Measurements from ENCODE around the gene ADAMTS1.
"Not testable (repeated sequence)": the region's sequence is repeated elsewhere in the genome, so short reads cannot be mapped to it uniquely, and the experiment has no call there.

The ADAMTS1 gene

DNA sequence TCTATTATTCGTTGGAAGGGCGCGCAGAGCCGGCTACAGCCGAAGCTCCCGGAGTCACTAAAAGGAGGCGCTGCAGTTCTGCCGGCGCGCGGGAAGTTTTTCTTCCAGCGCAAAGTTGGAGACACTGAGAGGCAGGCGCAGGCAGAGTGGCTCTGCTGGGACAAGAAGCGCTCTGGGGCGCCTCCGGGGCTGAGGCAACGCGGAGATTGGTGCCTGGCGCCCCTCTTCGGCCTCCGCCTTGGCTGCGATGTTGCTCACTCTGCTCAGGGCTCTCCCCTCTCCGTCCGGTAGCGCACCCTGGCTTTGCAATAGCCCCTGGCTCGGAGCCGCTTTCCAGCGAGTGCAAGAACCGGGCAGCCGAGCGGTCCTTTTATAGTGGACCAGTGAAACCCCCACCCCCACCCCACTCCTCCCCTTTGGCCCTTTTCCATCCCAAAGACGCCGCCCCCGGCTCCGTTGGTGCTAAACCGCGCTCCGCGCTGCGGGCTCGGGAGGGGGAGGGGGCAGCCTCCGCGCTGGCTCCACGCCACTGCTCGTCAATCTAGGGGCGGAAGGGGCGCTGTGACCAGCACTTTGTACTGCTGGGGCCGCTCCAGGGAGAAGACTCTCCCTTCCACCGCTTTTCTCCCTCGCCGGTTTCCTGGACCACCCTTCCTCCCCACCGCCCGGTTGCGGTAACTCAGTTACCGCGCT, at the start of gene ADAMTS1:
ADAMTS1 (minus strand) TSS at position 344 of the 693 bp plus-strand sequence. CDS start 455 bp downstream, outside the sequence.
- peak; percentile 94 for DNase-seq

DNA sequence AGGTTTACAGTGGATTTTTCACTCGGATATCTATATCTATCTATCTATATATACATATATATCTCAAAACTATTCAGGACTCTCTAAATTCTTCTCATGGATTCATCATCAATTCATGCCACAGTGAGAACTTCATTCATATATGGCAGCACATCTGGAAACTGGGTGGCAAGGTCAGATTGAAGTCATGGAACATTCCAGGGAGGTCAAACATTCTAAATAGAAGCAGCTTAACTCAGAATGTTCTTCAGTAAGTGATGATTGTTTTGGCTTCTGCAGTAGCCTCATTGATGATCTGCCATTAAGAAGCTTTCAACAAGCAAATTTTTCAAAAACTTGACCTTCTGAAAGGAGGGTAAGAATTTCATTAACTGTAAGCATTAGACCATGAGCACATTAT, 46.9 kb upstream of the ADAMTS1 start:
- no peak for DNase-seq

DNA sequence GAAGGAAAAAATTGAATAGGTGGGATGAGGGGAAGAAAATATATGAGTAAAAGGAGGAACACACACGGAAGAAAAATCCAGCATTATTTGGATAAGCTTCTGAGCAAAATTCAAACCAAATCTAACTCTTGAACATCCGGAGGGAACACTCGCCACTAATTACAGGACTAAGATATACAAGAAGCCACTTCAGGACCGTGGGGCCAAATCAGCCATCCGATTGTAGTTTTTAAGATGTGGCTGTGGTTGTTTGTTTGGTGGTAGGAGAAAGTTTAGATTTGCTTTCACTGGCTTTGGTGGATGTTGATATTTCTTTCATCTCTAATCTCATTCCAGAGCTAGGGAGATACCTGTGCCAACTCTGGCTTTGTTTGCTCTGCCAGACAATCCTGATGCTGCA, 43.7 kb upstream of the ADAMTS1 start:
- DNase-seq, result no peak

DNA sequence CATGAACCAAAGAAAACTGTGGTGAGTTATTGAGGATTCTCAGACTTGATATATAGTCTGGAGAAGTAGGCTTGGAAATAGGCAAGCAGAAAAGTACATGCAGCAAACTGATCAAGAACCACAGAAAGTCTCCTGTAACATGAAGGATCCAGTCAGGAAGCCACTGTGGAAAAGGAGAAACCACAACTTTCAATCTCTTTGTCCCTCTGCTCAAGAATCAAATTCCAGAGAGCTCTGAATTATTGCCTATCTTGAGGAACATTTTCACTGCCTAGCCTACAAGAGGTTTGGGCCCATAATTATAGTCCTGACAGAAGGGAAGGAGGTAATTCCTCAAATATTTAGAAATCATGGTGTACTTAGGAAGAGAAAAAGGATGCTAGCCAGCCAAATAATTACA, 43.0 kb upstream of the ADAMTS1 start:
- no peak for DNase-seq

DNA sequence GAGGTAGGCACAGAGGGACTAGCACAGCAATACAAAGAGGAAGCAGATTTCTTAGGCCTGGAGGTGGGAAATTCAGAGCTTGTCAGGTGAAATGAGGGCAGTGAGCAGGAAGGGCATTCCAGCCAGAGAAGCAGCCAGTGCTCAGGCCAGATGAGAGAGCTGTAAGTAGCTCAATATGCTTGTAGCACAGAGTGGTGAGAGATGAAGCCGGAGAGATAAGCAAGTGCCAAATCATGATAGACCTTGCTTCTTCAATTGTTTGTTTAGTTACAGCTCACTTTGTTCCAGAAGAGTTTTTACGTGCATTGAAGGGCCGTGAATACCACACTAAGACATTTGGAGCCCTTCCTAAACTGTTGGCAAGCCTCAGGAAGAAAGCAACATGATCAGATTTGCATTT, 42.0 kb upstream of the ADAMTS1 start:
- DNase-seq, result peak; percentile 8

DNA sequence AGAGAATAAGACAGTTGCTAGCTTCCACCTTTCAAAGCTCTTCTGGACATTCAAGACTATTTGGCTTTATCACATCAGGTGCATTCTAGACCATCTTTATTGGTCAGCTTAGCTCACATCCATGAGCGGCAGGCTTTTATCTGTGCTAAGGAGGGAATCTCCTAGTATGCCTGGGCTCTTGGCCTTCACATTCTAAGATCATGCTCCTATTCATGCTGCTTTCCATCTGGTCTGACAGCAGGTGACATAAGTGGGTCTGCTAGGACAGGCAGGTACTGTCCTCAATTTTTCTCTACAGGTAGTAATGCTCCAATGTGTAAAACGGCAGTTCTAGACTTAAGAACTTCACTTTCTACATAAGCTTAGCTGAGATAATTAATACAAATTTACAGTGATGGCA, 39.2 kb upstream of the ADAMTS1 start:
- DNase-seq, result no peak

DNA sequence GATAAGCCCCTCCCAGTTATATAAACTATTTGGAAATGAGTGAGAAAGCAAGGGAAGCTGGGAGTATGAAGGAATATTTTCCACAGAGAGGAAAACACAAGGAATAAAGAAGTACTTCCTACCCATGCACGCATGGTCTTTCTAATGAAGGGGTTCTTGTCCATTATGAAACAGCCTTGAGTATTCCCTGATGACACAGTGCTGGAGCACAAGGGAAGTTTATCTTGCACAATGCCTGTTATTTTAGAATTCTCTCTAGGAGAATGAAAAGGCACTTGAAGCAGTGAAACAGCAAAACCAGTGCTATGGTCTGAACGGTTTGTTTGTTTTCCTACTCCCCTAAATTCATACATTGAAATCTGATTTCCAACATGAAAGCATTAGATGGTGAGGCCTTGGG, 38.6 kb upstream of the ADAMTS1 start:
- DNase-seq, result no peak

DNA sequence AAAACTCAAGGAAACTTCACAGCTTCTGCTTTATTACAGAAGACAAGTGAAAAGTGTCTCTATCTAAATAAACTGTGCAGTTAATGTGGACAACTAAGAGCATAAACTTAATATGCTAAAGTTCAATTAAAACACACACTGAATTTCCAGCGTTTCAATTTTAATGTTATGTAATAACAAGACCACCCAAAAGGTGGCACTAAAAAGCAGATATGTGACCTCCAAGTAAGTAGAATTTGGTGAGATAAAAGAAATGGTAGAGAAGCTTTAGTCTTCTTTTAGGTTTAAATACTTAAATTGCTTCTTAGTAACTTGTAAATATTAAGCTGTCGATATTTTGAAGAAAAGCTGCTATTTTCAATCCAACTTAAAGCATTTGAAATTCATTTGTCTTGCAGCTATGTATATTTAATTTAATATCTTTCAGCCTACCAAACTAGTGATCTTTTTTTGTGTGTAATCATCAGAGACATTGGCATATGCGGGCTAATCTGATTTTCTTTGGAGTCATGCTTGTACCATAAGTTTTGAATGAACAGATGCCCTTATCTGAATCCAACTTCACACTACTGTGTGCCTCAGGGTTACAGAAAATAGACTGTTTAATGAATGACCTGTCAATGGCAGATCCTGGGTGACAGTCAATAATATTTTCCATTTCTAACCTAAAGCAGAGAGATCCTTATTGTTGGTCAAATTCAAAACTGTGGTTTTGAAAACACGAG, 36.5 kb upstream of the ADAMTS1 start:
- DNase-seq, result peak; percentile 36

DNA sequence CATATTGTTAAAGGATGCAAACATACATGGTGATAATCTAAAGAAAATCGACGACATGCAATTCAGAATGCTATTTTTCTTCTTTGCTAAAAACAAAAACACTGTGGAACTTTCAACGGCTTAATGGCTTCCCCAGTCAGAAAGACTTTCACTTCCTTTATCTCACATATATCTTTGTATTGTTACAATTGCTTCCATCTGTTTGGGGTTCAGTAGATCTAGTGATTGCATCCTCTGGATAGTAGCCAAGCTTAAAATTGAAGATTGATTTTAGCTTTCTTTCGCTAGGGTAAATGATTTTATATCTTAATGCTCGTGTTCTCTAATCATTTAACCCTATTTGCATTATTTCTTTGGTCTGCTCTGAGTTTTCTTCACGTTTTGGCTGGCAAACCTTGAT, 31.8 kb upstream of the ADAMTS1 start:
- DNase-seq, result no peak

DNA sequence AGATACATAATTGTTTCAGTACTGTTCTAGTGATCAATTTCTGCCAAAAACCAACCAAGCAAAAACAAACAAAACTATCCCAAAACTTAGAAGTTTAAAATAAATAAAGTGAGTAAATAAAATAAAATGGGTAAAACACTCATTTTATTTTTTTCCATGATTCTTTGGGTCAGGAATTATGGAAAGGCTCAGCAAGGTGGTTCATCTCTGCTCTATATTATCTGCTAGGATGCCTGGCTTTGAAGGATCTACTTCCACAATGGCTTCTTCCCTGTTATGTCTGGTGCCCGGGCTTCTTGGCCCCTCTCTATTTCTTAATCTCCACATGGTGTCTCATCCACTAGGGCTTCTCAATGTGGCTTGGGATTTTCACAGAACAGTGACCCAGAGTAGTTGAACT, 29.1 kb upstream of the ADAMTS1 start:
- DNase-seq, result no peak

DNA sequence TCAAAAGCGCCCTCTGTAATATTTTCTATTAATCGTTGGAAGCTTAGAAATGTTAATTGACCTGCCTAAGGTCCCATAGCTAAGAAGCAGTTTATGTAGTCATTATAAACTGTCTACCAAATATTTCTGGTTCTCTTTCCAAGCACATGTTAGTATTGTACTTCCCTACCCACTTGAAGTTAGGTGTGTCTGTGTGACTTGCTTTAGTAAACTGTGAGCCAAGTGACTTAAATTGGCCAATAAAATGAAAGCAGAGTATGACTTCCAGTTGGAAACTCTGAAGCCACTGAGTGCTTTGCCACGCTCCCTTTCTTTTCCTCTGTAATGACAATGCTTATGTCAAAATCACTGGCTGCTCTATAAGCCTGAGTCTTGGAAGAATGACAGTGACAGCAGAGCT, 20.6 kb upstream of the ADAMTS1 start:
- DNase-seq, result no peak

DNA sequence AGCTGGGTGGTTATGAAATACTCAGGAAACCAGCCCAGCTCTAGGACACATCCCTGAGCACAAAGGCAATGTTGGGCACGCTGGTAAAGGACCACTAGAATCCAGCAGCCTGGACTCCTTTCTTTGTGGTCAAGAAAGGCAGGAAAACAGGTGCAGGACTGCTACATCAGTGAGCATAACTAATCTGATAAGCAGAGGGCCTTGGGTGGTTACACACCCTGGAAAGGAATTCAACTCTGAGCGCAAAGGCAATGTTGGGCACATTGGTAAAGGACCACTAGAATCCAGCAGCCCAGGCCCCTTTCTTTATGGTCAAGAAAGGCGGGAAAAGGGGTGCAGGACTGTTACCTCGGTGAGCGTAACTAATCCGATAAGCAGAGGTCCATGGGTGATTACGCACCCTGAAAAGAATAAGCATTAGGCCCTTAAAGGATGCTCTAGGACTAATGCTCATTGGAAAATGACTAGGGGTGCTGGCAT, 11.7 kb upstream of the ADAMTS1 start:
- DNase-seq, result not testable (repeated sequence)

DNA sequence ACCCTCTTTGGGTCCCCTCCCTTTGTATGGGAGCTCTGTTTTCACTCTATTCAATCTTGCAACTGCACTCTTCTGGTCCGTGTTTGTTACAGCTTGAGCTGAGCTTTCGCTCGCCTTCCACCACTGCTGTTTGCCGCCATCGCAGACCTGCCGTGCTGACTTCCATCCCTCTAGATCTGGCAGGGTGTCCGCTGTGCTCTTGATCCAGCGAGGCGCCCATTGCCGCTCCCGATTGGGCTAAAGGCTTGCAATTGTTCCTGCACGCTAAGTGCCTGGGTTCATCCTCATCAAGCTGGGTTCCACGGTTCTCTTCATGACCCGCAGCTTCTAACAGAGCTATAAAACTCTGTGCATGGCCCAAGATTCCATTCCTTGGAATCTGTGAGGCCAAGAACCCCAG, 9.5 kb upstream of the ADAMTS1 start:
- not testable (repeated sequence) for DNase-seq

DNA sequence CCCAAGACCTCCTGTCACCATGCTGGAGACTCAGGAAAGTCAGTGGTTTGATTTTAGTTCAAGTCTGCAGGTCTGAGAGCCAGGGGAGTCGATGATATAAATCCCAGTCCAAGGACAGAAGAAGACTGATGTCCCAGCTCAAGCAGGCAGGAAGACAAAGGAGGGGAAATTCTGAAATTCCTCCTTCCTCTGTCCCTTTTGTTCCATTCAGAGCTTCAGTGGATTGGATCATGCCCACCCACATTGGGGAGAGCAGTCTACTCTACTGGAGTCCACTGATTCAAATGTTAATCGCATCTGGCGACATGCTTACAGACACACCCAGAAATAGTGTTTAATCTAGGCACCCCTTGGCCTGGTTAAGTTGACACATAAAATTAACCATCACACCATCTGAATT, 7.2 kb upstream of the ADAMTS1 start:
- DNase-seq, result no peak

DNA sequence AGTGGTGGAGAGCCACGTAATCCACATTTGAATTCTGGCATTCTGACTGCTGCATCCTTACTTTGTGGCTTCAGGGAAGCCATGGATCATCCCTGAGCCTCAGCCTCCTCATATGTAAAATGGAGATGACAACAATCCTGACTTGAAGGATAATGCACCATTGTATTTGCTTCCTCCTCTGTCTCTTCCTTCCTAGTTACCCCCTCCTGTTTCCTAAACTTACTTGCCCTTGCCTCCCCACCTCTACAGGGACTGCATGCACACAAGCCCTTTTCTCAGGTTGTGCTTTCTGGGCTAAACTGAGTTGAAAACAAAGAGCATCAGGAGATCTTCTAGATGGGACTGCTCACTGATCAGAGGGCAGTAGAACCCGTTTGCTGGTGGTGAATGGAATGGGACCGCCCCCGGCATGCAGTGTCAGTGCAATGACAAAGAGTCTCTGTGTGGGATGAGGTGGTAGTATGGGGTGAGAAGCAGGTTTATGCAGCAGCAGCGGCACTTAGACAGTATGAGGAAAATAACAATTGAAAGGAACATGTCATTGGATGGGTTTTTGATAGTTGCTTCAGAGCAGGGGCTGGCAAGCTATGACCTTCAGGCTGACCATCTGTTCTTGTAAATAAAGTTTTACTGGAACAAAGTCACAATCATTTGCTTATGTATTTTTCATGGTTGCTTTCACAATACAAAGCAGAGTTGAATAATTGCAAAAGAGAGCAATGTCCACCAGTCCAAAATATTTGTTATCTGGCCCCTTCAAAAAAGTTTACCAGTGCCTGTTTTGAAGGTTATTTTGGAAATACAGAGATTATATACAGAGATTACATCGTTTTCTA, 6.1 kb upstream of the ADAMTS1 start:
- DNase-seq, result no peak

DNA sequence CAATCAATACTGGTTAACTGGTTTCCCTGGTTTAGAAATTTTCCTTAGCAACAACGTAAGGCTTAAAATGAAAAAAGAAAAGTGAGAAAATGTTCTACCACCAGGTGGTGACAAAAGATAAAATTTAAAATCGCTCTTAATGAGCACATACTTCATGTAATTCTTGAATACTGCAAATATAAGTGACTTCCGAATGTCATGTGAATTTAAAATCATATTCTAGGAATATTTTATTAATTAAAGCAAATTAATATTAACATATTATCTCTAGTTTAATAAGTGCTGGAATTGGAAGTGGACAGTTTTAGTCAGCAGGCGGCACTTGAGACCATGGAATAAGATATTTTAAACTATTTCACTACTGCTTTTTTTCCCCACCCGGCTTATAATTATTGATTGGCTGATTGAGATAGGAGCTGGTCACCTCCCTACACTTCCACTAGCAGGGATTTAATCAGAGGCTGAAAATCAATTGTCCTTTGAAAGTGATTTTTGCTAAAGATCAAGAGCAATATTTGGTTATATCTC, 5.0 kb upstream of the ADAMTS1 start:
- DNase-seq, result peak; percentile 66

DNA sequence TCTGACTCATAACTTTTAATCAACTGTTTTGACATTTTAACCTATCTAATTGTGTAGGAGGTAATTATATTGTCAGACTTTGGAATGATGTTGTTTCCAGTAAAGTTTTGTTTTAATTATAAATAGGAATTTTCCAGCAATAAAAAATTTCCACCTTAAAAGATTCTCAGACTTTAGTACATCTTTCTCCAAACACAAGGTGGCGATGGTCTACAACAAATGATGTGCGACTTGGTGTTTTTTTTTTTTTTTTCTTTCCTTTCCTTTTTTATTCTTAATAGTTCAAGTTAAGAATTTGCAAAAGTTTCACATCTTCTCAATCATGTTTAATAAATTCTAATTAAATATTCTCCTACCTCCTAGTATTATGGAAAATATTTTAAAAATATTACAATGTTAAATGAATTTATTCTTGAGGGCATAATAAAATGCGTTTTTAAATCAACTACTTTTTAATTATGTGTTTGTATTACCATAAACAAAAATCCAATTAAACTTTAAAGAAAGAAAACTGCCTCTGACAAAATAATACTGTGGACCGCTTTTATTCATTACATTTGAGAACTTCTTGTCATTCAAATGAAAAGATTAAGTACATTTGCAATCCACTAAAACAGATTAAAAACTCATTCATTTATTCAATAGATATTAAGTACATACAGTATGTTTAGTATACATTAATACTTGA, 4.4 kb upstream of the ADAMTS1 start:
- DNase-seq, result peak; percentile 67

DNA sequence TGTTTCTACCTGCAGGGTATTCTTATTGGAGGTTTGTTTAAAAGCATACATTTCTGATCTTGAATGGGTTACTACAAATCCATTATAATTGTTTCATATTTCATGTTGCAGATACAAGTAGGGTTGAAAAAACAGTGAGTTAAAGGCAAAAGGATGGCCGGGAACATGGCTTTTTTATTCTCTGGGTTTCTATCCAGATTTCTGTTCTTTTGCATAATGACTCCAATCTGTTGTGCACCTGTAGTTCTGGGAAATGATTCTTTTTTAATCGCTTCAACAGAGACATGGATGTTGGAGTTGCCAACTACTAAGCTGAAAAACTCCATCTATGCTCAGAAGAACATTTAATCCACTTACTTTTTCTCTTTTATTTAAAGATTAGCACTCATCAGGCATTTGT, 2.7 kb upstream of the ADAMTS1 start:
- DNase-seq, result no peak

DNA sequence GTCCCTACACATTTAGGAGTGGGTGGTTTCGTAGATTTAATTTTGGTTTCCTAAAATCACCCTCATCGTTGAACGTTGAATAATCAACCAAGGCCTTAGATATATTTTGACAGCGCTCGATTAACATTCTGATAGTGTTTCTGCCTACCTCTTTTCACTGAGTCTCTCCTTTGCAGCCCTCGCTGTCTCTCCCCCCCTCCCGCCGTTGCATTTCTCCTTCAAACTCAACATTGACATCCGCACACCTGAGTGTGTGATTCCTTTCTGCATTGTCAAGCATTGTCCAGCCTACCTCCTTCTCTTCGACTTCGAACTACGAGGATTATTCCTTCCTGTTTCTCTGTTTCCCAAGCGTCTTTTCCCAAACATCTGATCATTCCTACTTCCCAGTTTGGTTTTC, 1.8 kb upstream of the ADAMTS1 start:
- DNase-seq, result no peak

DNA sequence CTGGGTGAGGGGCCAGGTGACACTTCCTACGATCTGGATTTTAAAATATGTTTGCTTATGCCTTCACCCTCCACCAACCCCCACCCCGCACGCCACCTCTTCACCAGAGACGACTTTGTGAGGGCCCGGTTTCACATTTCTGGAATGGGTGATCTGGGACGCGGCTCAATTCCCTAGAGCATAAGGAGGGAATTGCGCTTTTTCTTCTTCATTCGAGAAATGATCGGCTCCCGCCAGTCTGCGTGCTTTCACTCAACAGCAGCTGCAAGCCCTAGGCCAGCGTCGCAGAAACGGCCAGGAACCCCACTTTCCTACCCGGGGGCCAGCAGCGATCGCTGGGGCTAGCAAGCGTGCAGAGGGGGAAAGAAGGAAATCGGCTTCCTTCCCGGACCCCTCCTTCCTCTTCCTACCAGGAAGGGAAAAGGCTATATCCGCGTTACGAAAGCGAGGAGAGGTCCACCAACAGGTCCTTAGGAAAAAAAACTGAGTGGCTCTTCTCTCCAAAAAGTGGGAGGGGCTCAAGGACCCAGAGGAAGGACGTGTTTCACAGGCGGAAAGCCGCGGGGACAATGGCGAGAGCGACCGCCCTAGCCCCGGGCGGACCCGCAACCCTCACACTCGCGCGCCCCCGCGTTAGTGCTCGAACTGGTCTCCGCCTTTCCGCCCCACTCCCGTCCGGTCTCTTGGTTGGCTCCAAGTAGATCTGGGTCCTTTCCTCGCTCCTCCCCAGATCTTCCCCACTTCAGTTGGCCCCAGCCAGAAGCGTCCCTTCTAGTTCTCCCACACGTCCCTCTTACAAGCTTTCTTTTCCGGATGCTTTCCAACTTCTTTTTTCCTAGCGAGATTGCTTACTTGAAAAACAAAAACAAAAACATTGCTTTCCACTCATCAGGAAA, 1.1 kb upstream of the ADAMTS1 start:
- peak; percentile 91 for DNase-seq

DNA sequence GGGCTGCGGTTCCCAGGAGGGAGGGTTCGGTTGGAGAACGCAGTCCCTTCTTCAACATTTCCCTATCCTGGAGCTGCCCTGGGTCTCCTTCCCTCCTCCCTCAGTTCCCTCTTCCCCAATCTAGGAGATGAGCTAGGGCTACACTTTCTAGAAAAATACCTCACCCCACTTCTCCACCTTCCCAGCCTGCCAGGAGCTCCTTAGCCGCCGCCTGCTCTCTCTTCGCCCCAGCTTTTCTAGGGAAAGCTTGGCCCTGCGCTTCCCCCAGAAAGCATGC, 488 bp upstream of the ADAMTS1 start:
- DNase-seq, result no peak

All from EL (cell line).